Common myeloid progenitor, CD34-positive (primary cell): ENCODE measurements around the gene ATP2A2.
"Not testable (repeated sequence)": the region's sequence is repeated elsewhere in the genome, so short reads cannot be mapped to it uniquely, and the experiment has no call there.

Experiments
- CTCF ChIA-PET: fragments of 350-600 bp; sonication (Branson Sonifier 250); formaldehyde crosslinking; loops from one replicate; lab custom pipeline; 2021; ENCODE audit warnings: antibody characterized with exemption; lab: Charles Lee
- POLR2A ChIA-PET: fragments of 350-600 bp; sonication (Branson Sonifier 250); formaldehyde crosslinking; loops from one replicate; lab custom pipeline; 2021; ENCODE audit warnings: antibody characterized with exemption; lab: Charles Lee
- DNase-seq, 3 donors: peaks; one replicate each; pipeline versions ENCODE4 v3.0.0 to v3.0.0-alpha.2; 2013
- H3K27ac ChIP-seq, 2 experiments: 1 replicate in 1 of 2; 2 replicates in 1 of 2; pipeline ENCODE4 v1.7.0; 2013; ENCODE audit warnings: inconsistent platforms in 2 of 2, low read length in 2 of 2, mild to moderate bottlenecking in 2 of 2, low read depth in 1 of 2, moderate library complexity in 1 of 2; ENCODE audit not compliant: severe bottlenecking in 2 of 2, insufficient read depth in 1 of 2, poor library complexity in 1 of 2
- H3K27me3 ChIP-seq, 5 experiments: replicated peaks in 2 of 5; 1 replicate in 3 of 5; 2 replicates in 2 of 5; pipeline versions ENCODE4 v1.6.1 to v1.7.0; 2013; ENCODE audit warnings: low read length in 4 of 5, mild to moderate bottlenecking in 2 of 5, moderate library complexity in 2 of 5, inconsistent platforms in 1 of 5; ENCODE audit not compliant: insufficient read depth in 5 of 5, control insufficient read depth in 4 of 5
- H3K36me3 ChIP-seq, 4 experiments: 1 replicate in 2 of 4; 2 replicates in 2 of 4; pipeline versions ENCODE4 v1.6.1 to v1.7.0; 2013; ENCODE audit warnings: low read length in 3 of 4, control low read depth in 1 of 4, mild to moderate bottlenecking in 1 of 4; ENCODE audit not compliant: control insufficient read depth in 4 of 4, insufficient read depth in 4 of 4
- H3K4me1 ChIP-seq, 4 experiments: 1 replicate in 3 of 4; 2 replicates in 1 of 4; pipeline versions ENCODE4 v1.6.1 to v1.7.1; 2013; ENCODE audit warnings: low read length in 3 of 4, mild to moderate bottlenecking in 3 of 4, control low read depth in 1 of 4, inconsistent platforms in 1 of 4, moderate library complexity in 1 of 4; ENCODE audit not compliant: control insufficient read depth in 4 of 4, insufficient read depth in 4 of 4; ENCODE audit errors: control extremely low read depth in 1 of 4
- H3K4me3 ChIP-seq, 7 experiments: 1 replicate in 4 of 7; 2 replicates in 3 of 7; pipeline versions ENCODE4 v1.5.1 to v1.7.0; 2013; ENCODE audit warnings: mild to moderate bottlenecking in 7 of 7, low read length in 6 of 7, moderate library complexity in 6 of 7, inconsistent platforms in 2 of 7, low read depth in 2 of 7, control low read depth in 1 of 7; ENCODE audit not compliant: insufficient read depth in 4 of 7, control insufficient read depth in 1 of 7; ENCODE audit errors: extremely low read depth in 1 of 7
- H3K9me3 ChIP-seq, 5 experiments: 1 replicate in 4 of 5; 2 replicates in 1 of 5; pipeline versions ENCODE4 v1.6.1 to v1.7.1; 2013; ENCODE audit warnings: low read length in 4 of 5, mild to moderate bottlenecking in 2 of 5, inconsistent platforms in 1 of 5, low read depth in 1 of 5, moderate library complexity in 1 of 5; ENCODE audit not compliant: control insufficient read depth in 4 of 5, insufficient read depth in 2 of 5; ENCODE audit errors: control extremely low read depth in 1 of 5
- WGBS: methylation state at CpG from one replicate; pipeline ENCODE4 v1.1.5; 2013; ENCODE audit not compliant: insufficient coverage; 5-methylcytosine and 5-hydroxymethylcytosine counted together

The ATP2A2 gene

DNA sequence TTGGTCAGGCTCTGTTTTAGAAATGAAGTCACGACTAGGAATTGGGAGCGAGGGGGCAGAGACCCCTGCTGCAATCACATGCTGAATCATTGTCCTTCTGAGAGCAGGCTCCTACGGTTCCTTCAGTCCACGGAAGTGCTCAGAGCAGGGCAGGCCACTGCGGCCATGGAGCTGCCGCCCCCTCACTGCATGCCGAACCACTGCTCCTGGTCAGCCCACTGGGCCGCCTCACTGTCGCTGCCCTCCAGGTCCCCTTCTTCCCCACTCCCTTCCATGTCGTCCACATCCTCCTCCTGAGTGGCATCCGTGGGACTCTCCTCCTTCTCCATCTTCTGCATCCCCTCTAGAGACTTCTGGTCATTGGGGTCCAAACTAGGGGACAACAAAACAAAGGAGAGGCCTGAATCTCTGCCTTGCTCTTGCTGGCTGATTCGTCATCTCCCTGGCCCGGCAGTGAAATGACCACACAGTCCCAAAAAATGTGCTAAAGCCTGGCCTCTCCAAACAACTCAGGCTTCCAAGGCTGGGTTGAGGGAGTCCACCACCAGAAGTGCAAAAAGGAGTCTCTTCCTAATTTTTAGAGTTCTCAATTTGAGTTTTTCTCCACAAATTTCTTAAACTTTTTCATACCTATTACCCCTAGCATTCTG, 93.0 kb downstream of the ATP2A2 start:
- DNase-seq: no peak
- no peaks in the 10 kb centered on the region for H3K9me3 ChIP-seq
- peaks cover 28 to 87% (median 67%) of the 10 kb centered on the region in 4 experiments for H3K36me3 ChIP-seq
- ChIA-PET POLR2A (no interaction called here), CTCF (interaction anchor here (0.8 to 1.8 kb wide), 4 partner anchors 10 to 57 kb away, joined by 4 to 5 read pairs (median 4); no protein-coding TSS in a partner anchor)
- no peak overlapping the region for H3K27ac ChIP-seq
- 97% methylated on average over 11 of the region's 13 CpGs for WGBS
- no peak overlapping the region for H3K4me3 ChIP-seq
- H3K27me3 ChIP-seq: no peaks in the 10 kb centered on the region
- H3K4me1 ChIP-seq: no peaks in the 10 kb centered on the region

DNA sequence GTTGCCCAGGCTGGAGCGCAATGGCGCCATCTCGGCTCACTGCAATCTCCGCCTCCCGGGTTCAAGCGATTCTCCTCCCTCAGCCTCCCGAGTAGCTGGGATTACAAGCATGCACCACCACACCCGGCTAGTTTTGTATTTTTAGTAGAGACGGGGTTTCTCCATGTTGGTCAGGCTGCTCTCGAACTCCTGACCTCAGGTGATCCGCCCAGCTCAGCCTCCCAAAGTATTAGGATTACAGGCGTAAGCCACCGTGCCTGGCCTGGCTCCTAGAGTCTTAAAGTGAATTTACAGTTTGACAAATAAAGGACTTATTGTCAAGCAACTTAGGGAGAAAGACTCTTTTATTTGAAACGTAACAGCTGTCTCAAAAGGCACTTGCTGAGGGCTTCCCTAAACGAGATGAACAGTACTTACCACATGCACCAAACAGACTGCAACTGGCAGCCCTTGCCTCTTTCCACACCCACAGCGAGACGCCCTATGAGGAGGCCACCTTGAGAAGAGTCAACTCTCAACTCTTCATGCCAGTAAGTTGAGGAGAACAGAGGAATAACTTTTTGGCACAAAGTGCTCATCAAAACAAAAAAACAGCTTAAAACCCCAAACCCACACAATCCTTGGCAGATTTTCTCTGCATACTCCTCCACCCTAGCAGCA, 97.2 kb downstream of the ATP2A2 start:
- POLR2A ChIA-PET, CTCF ChIA-PET, H3K27me3 ChIP-seq, H3K4me3 ChIP-seq, H3K27ac ChIP-seq, H3K9me3 ChIP-seq, DNase-seq, H3K4me1 ChIP-seq: not testable (repeated sequence)
- WGBS: 94% methylated on average over 16 of the region's 17 CpGs
- H3K36me3 ChIP-seq: peaks cover 22 to 89% (median 72%) of the 10 kb centered on the region in 4 experiments

DNA sequence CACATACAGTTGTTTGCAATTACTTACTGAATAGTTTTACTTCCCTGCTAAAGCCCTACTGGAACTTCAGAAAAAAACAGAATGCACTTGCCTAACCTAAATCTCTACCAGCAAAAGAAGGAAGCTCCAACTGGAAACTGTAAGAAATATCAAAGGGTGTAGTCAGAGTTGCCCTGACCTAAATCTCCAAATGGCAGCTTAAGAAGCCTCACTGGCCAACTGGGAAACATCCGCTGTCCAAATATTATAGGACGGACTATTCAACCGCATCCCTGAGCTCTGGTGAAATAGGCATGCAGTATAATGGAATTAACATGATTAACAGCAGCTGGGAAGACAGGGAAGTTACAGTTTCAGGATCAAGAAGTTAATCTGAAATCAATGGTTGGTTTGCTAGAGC, 98.2 kb downstream of the ATP2A2 start:
- H3K9me3 ChIP-seq: no peaks in the 10 kb centered on the region
- H3K36me3 ChIP-seq: peaks cover 14 to 84% (median 63%) of the 10 kb centered on the region in 4 experiments
- 100% methylated on average over 3 of the region's 3 CpGs for WGBS
- no peak overlapping the region for H3K27ac ChIP-seq
- ChIA-PET POLR2A (no interaction called here), CTCF (interaction anchor here (1.2 to 1.6 kb wide), 2 partner anchors 27 to 52 kb away, joined by 4 to 5 read pairs; no protein-coding TSS in a partner anchor)
- no peak overlapping the region for H3K4me3 ChIP-seq
- no peak for DNase-seq
- no peaks in the 10 kb centered on the region for H3K4me1 ChIP-seq
- no peaks in the 10 kb centered on the region for H3K27me3 ChIP-seq

DNA sequence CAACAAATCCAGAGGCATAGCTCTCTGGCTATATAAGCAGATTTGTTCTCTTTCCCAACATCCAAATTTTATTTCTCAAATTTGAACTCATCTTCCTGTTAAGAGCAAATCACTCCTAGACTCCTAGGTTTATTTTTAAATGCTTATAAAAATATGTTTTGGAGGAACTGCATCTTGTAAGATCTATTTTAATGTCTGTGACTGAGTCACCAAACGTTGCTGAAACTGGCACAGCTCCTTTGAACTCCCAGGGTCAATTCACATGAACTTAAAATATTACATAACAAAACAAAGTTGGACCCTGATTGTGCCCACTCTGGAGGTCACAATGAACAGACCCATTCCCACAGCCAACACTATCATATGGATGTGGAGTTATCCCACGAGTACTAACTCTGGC, 98.6 kb downstream of the ATP2A2 start:
- CTCF ChIA-PET: interaction anchor here (1.2 to 1.6 kb wide), 2 partner anchors 28 to 51 kb away, joined by 4 to 5 read pairs; no protein-coding TSS in a partner anchor
- POLR2A ChIA-PET: no interaction called here

DNA sequence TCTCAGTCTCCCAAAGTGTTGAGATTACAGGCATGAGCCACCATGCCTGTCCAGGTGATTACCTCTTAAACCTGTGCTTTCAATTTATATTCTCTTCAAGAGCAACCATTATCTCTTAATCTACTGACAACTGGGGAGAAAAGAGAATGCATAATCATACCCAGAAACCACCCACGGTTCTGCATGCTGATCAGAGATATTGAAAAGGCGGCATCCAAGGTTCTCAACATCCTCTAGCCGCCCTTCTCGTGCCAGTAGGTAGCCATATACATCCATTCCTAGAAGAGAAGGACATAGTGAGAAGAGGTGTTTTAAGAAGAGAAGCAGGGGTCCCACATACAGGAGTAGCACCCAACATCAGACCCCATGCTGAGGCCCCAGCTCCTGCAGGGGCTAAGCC, 101.6 kb downstream of the ATP2A2 start:
- no peak for DNase-seq
- no peak overlapping the region for H3K4me3 ChIP-seq
- H3K4me1 ChIP-seq: no peaks in the 10 kb centered on the region
- no peaks in the 10 kb centered on the region for H3K9me3 ChIP-seq
- no peak overlapping the region for H3K27ac ChIP-seq
- ChIA-PET POLR2A (no interaction called here), CTCF (no interaction called here)
- no peaks in the 10 kb centered on the region for H3K27me3 ChIP-seq
- WGBS: 90% methylated on average over 2 of the region's 4 CpGs
- H3K36me3 ChIP-seq: peaks cover 15 to 82% (median 56%) of the 10 kb centered on the region in 4 experiments

More for the DNA sequence above, 98.6 kb downstream of the ATP2A2 start:
- 100% methylated on average over 1 of the region's 2 CpGs for WGBS
- Histone ChIP-seq H3K4me3 (no peak overlapping the region), H3K27ac (no peak overlapping the region), H3K9me3 (no peaks in the 10 kb centered on the region), H3K4me1 (no peaks in the 10 kb centered on the region), H3K27me3 (no peaks in the 10 kb centered on the region), H3K36me3 (peaks cover 15 to 81% (median 60%) of the 10 kb centered on the region in 4 experiments)
- DNase-seq: no peak
